HG02852 (cell line): ENCODE data around the gene SCN4B.
A peak's percentile ranks its signal among the peaks of the same experiment; 100 is the strongest.

ENCODE experiments used
- ATAC-seq: cut with Tn5 transposase; IDR thresholded peaks from one replicate; pipeline ENCODE4 v1.9.1; 2021; ENCODE audit warnings: mild to moderate bottlenecking, moderate library complexity; ENCODE audit not compliant: unreplicated experiment

Gene SCN4B

DNA sequence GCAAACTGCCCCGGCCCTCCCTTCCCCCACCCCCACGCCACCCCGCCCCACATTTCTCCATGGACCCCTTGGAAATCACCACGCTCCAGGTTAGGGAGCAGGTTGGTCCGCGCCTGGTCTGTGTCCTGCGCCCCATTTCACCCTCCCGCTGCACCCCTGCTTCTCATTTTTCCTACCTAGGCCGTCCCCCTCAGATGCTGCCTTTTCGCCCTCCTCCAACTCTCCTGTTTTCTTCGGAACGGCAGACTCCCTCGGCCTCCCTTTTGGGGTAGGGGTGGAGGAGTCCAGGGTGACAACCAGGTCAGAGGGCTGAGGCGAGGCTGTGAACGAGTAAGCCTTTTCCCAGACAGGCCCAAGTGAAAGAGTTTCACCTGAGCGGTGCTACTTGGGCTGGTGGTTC, 893 bp upstream of the SCN4B start:
- no peak for ATAC-seq

DNA sequence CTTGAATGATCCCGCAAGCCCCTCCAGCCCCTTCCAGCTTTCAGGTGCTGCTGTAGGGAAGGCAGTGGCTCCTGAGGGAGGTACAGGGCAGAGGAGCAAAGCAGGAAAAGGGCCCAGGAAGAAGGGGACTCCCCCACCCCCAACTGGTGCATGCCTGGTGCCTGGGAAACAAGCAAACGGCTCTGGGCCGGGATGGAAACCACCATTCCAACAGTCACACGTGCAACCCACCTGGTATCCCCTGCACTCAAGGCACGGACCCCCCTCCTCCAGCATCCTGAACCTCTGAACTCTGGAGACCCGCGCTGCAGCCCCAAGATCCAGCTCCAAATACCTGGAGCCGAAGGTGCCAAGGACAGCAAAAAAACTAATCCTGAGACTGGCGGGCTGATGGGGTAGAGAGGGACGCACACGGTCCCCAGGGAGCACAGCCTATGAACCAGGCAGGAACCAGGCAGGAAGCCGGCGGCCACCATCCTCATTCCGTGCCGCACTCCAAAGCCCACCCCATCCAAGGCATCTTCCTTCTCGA, 537 bp downstream of the SCN4B start:
- no peak for ATAC-seq

DNA sequence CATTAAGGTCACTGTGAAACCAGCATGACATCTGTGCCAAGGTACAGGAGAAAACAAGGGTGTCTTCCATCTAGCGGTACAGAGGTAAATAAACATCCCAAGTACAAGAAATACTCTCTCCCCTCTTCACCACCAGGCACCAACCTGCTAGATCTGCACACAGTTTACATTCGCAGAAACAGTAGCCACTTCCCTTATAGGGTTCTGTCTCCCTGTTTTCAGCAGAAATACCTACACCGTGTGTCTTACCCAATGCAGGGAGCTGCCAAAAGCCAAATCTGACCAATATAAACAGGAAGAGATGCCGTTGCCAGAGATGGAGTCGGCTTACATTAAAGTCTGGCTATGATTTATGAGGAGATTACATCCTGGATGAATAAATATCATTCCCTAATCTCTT, 1.2 kb downstream of the SCN4B start:
- no peak for ATAC-seq

DNA sequence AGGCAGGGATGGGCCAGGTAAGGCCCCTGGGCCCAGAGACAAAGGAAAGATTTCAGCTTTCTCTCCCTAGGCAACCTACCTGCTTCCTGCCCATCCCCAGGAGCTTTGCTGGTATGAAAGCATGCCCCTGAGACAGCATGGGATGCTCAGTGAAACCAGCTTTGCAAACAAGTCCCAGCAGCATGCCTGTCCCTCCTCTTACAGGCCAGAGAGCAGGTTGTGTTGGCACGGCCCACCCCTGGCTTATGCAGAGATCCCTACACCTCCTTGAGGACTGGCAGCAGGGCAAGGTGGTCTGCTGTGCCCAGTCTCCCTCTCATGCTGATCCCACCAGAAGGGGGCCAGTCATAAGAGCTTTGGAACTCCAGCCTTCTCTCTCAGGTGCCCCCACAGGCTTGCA, 3.1 kb downstream of the SCN4B start:
- no peak for ATAC-seq

DNA sequence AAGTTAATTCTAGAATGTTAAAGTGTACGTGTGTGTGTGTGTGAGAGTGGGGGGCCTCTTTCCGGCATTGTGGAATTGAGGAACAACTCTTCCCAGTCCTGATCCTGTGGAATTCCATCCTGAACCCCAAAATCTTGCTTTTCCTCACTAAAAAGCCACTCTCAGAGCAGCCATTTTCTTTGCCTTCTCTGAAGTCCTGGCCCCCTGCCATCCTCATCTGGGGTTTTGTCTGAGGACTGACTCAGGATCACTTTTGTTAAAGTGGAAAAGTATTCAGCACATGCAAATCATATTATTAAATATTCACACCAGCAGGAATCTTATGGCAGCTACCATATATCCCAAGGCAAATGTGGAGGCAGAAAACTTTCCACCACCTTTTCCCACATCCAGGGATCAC, 3.8 kb downstream of the SCN4B start:
- no peak for ATAC-seq

DNA sequence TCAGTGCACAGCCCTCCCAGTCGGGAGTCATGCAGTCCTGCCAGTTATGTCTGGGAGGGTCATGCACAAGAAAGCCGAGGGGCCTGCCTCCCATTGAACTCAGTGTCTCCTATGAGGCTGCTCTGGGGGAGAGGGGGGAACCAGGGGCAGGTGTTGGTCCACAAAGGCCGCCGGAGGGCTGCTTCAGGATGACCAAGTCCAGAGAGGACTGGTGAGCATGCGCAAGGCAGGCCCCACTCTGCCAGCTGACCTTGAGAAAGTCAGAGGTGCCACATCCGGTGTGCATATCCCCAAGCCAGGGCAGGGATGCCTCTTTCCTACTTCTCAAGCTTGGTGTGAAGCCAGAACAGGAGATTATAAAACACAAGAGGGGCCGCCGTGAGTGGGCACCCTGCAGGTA, 4.4 kb downstream of the SCN4B start:
- no peak for ATAC-seq

DNA sequence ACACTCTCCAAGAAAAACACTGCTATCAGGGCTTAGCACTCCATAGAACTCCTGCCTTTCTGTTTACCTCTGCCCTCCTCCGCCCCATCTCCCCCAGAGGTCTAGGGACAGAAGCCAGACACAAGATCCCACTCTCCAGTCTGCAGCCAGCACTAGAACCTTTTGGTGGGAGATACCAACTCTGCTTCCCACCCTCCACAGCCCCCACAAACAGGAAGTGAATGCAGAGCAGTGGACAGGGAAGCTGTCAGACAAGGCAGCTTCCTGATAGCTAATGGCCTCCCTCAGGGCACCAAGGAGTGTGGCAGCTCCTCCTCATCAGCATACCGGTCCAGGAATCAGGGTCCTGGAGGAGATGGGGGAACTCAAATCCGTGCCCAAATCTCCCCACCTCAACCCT, 5.1 kb downstream of the SCN4B start:
- ATAC-seq, result no peak

DNA sequence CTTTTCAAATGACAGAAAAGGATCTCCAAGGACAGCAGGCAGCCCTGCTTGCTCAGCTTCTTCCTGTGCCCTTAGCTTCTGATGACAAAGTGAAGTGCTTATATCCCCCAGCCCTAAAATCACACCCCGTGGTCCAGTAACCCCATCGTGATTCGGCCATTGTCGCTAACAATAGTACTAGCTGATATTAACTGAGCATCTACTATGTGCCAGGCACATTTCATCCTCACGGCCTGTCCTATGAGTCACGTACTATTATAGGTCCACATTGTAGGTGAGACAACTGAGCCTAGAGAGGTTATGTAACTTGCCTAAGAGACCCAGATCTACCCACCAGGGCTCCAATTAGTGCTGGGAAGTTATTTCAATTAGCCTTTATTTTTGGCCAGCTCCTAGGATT, 6.1 kb downstream of the SCN4B start:
- no peak for ATAC-seq

DNA sequence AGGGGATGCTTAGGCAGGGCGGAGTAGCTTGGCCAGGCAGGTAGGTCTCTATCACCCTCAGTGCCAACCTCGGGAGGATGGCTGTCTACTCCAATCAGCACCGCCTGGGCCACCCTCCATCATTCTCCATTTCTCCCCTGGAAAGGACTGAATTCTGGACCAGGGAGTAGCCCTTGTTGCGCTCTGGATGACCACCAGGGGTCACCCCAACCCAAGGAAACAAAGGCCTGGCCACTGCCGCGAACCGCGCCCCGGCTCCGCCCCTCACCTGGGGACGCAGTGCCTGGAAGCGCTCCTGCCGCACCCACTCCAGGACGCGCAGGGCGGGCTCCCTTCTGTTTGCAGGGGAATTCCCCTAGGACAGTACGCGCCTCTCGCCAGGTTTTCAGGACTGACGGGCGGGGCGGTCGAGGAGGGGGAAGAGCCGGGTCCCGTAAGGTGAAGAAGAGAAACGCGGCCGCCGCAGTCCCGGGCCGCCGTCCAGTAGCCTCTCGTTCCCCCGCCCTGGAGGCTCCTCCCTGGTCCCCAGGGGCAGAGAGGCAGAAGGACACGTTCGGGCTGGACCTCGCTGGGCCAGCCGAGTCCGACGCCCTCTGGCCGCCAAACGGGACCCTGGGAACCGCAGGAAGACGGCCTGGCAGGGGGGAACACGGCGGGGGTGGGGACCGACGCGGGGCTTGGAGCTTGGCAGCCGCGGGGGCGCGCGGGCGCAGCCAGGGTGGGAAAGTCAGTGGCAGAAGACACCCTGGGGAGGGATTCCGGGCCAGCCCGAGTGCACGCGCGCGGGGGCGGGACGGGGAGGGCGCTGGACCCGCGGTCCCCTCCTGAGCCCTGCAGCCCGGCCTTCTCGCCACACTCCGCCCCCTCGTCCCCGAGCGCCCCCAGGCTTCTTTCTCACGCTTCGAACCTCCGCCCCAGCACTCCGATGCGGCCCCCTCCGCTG, 7.1 kb downstream of the SCN4B start:
- ATAC-seq, result peak; percentile 85

DNA sequence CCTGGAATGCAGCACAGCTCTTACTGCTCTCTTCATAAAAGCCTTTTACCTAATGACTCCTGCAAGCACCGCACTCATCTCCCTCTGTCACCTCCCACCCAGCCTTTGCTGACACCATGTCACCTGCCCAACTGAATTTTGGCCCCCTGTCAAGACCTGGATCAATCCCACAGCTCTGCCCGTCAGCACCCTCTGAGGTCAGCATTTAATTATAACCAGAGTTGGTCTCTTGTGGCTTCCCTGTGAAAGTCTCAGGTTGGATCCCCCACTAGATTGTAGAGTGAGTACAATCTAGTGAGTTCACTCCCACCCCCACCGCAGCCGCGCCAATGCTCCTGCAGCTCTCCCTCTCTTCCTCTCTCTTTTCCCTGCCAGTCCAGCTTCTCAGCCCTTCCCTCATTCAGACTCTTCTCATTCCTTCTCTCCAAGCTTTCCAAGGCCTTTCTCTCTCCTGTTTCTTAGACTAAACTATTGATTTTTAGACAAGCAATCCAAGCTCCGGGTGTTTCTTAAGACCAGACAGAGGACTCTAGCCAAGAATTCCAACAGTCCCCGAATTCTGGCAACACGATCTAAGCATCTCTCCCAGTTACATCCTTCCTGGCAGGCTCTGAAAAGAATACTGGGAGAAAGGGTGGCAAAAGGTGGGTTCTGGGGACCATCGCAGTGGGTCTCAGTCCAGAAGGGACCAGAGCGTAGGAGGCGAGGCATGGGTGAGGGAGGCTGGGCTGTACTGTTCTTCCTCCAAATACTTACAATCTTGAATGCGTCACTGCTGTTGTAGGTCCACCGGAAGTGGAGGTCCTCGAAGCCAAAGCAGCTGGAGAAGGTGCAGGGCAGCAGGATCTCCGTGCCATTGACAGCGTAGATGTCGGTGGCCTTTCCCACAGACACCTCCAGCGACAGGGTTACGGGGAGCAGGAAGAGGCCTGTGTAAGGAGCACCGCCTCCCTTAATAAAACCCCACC, 8.0 kb downstream of the SCN4B start:
- ATAC-seq, result no peak

DNA sequence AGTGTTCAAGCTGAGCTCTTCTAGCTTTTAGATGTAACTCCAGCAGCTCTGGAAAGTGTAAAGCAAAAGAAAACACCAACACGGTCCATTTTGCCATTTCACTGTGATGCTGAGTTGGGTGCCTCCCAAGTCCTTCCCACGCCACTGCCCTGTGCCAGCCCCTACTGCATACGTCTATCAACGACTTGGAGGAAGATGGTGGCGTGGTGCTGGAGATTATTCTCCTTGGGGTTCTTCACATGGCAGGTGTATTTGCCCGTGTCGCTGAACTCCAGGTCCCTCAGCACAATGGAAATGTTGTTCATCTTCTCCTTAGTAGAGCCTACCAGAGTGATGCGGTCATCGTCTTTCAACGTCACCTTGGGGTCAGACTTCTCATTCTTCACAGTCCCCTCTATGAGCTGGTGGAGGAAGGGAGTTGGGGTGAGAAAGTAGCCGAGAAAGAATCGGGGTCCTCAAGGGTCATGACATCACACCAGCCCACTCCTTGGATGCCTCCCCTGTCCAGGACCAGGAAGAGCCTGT, 8.9 kb downstream of the SCN4B start:
- ATAC-seq, result no peak

DNA sequence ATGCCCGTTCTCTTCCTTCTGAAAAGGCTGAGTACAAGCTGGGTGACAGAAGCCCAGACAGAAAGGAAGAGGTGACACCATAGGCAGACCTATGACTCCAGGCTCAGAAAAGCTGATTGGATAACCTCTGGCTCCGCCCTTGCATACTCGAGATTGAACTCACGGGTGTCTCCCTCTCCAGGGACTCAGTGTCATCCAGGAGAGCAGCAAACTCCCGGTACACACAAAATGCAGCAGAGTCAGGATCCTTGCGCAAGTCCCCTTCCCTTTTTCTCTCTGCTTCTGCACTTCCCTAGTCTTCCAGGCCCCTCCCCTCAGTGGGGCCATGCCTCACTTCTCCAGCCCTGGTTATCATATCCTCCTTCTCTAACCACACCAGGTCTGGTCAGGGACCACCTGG, 9.8 kb downstream of the SCN4B start:
- no peak for ATAC-seq

DNA sequence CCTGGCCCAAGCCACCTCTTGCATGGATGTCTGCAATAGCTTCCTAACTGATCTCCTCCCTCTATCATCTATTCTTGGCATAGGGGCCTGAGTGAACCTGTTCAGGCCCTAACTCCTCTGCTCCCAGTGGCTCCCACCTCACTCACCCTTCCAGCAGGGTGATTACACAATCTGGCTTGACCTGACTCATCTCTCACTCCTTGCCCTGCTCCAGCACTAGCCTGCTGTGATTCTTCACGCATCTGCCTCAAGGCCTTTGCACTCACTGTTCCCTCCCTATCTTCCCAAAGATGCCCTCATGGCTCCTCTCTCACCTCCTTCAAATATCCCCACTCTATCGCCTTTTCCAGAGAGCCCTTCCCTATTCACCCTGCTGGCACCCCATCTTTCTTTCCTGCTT, 10.5 kb downstream of the SCN4B start:
- no peak for ATAC-seq

DNA sequence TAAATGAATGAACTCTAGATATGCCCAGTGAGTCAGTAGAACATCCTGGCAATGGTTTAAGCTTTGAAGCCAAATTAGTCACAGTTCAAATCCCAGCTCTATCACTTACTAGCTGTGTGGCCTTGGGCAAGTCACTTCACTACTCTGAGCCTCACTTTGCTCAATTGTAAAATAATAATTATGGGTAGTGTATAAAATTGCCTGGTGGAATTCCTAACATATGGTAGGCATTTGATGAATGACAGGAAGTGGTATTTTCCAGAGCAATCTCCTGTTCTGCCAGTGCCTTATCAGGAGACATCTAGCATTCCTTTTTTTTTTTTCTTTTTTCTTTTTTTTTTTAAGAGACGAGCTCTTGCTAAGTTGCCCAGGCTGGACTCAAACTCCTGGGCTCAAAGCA, 13.0 kb downstream of the SCN4B start:
- ATAC-seq, result no peak

DNA sequence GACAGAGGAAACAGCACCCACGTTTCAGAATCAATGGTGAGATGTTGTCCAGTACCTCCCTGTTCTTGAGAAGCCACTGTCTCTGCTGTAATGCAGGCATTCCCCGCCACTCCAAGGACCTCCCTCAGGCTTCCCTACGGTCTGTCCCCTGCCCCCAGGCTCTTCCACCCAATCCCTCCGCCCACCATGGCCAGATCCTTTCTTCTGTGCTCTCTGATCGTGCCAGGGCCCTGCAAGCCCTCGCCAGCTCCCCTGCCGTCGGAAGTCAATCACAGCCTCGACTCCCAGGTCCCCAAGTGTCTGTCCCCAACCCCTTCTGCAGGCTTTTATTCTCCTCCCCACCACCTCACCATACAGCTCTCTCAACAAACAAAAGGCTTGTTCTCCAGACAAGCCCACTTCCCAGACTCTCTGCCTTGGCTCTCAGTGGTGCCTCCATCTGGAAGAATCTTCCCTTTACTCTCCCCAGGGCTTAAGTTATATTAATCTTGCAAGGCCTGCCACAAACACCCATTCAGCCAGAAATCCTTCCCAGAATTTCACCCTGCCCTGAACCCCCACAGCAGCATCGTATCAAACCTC, 13.7 kb downstream of the SCN4B start:
- no peak for ATAC-seq

DNA sequence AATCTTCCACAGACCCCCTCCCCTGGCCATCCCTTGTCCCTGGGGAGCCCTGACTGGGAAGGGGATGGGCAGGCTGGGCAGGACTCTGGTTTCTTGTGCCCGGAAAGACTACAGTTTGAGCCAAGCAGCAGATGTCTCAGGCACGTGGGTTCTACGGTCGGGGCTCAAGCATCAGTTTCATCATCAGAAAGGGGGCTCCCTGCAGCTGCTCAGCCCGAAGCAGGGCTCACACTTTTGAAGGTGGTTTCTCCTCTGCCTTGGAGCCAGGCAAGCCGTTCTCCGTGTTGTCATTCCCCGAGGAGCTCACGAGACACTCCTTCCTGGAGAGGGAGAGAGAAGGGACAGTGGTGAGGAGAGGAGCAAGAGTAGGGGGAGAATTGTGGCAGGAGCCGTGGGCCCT, 15.8 kb downstream of the SCN4B start:
- no peak for ATAC-seq

DNA sequence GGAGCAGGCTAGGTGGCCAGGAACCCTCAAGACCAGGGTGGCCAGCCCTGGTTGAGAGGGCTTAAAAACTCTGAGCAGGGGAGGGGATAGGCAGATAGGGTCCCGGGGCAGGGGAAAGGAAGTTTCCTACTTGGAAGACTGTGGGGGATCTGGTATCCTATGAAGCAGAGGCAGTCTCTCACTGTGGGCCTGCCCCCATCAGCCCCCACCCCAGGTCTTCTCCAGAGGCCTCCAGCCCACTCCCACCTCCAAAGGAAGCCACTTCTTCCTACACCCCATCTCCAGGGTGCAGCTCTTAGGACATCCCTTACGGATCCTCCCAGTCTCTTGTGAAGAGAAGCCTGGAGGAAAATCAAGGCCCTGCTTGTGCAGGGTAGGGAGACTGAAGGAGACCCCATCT, 16.3 kb downstream of the SCN4B start:
- ATAC-seq, result no peak

DNA sequence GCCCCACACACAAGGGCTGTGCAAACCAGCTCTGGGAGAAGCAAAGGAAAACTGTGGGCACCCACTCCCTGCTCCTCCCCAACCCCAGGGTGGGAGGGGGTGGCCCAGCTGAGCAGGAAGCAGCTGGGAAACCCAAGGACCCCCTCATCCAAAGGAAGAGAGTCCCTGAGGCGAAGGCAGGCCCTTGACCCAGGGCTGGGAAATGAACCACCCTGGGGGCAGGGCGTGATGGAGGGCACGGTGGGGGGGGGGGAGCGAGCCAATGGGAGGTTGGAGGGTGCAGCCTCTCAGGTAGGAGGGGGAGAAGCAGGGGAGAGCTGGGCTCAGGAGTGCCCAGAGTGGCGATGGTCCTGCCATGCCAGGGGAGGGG, 16.8 kb downstream of the SCN4B start:
- no peak for ATAC-seq

DNA sequence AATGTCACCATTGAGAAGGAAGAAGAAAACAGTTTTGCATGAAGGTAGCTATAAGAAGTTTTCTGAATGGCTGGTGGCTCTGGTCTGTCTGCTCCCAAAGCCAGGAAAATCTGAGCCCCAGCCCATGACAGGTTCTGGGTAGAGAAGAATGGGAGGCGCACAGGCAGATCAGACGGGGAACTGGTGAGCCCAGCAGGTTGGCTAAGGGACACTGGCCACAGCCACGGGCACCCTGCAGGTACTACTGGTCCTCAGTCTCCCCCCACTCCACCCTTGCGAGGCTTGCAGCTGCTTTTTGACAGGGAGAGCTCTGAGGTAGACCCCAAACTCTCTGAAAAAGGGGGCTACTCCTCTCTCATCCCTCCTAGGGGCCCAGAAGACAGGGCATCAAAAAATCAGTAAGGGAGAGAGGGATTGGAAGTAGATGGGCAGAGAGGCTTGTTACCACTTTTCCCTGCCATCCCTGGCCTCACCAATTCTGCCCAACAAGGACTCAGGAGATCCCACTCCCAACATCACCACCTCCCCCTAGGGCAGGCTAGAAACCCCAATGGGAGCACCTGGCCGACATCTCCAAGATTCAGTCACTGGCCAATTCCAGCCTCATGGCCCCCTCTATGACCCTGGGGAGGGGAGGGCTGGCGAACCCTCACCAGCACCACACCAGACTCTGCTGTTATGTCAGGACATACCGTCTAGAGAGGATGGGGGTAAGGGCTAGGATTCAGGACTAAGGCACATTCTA, 17.4 kb downstream of the SCN4B start:
- ATAC-seq, result no peak

DNA sequence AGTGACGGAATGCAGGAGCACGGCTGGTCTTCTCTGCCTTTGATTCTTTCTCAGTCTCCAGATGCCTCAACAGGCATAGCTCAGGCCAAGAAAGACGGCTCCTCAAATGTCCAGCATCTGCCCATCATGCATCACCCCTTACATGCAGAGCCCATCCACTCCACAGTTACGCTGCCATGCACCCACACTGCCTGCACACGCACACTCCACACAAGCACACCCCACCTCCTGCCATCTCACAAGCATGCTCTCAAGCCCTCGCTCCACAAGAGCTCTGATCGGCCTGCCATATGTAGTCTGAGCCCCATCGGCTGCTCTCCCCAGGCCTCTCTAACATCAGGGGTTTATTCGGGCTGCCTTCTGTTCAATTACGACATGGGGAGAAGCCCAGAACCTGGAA, 18.8 kb downstream of the SCN4B start:
- no peak for ATAC-seq
